ENCODE data around the gene DNAAF1.
"Not testable (repeated sequence)": the region's sequence is repeated elsewhere in the genome, so short reads cannot be mapped to it uniquely, and the experiment has no call there.

DNAAF1 gene

GRCh38 chr16:84214451-84215066, 69.5 kb downstream of the DNAAF1 start:
- DNase-seq = no peak

GRCh38 chr16:84215531-84215930, 70.4 kb downstream of the DNAAF1 start:
- no peak for DNase-seq

- DNase-seq = not testable (repeated sequence)
Measured at GRCh38 chr16:84216144-84216543, 71.0 kb downstream of the DNAAF1 start.

- DNase-seq = no peak
Measured at GRCh38 chr16:84218176-84218823, 73.2 kb downstream of the DNAAF1 start.

- DNase-seq = no peak
Measured at GRCh38 chr16:84218956-84219355, 73.8 kb downstream of the DNAAF1 start.

- DNase-seq = no peak
Measured at GRCh38 chr16:84220851-84221250, 75.7 kb downstream of the DNAAF1 start.

GRCh38 chr16:84223456-84223855, 78.3 kb downstream of the DNAAF1 start:
- DNase-seq = no peak

- no peak for DNase-seq
Measured at GRCh38 chr16:84224554-84224953, 79.4 kb downstream of the DNAAF1 start.

GRCh38 chr16:84225126-84225525, 80.0 kb downstream of the DNAAF1 start:
- DNase-seq = no peak

GRCh38 chr16:84225571-84225970, 80.5 kb downstream of the DNAAF1 start:
- DNase-seq = no peak

- DNase-seq = no peak
Measured at GRCh38 chr16:84226026-84226425, 80.9 kb downstream of the DNAAF1 start.
